Panc1 (cell line): ENCODE measurements around the gene KIF4A.

Experiments used
- CTCF ChIP-seq: fragments of 450-650 bp; IDR thresholded peaks from 2 replicates; pipeline ENCODE4 v1.5.1; 2017; ENCODE audit warnings: mild to moderate bottlenecking
- POLR2AphosphoS5 ChIP-seq: IDR thresholded peaks from 2 replicates; pipeline ENCODE4 v1.6.1; 2012; ENCODE audit warnings: mild to moderate bottlenecking, low read depth, low read length, moderate library complexity
- REST ChIP-seq, 2 experiments: IDR thresholded peaks; 2 replicates each; pipeline ENCODE4 v1.6.1; 2011 to 2012; ENCODE audit warnings: low read depth in 2 of 2, control low read depth in 1 of 2, low read length in 1 of 2, mild to moderate bottlenecking in 1 of 2, moderate library complexity in 1 of 2; ENCODE audit not compliant: insufficient read depth in 1 of 2
- SIN3A ChIP-seq: IDR thresholded peaks from 2 replicates; pipeline ENCODE4 v1.6.1; 2012; ENCODE audit warnings: low read depth, mild to moderate bottlenecking, low read length, moderate library complexity, borderline replicate concordance; ENCODE audit not compliant: insufficient read depth

- TF ChIP-seq CTCF, result no peak
- no peak for TF ChIP-seq REST (IDR thresholded peaks at IDR 0.05; ENCODE audit: insufficient read depth in 1 of 2, low read depth in 2 of 2, low read length in 1 of 2)
- TF ChIP-seq POLR2AphosphoS5, result no peak
- TF ChIP-seq SIN3A, result no peak
These were observed 134.2 kb downstream of the KIF4A start for GRCh38 chrX:70423936-70424675.
